SK-N-MC (cell line): Measurements from ENCODE around the gene NDUFA11.

Experiments
- EZH2 ChIP-seq: fragments of 200-600 bp; sonication (generic); IDR thresholded peaks from one replicate; pipeline ENCODE4 v1.6.1; 2017; ENCODE audit warnings: antibody characterized with exemption
- FOXP2 ChIP-seq: optimal IDR thresholded peaks from 2 replicates; pipeline ENCODE3; 2011; ENCODE audit warnings: mild to moderate bottlenecking, moderate library complexity; ENCODE audit not compliant: insufficient read depth; ENCODE audit errors: extremely low read length, control extremely low read depth
- POLR2AphosphoS5 ChIP-seq: IDR thresholded peaks from 2 replicates; pipeline ENCODE4 v1.6.1; 2012; ENCODE audit warnings: mild to moderate bottlenecking, low read depth, low read length, borderline replicate concordance

- TF ChIP-seq EZH2 (no peak), POLR2AphosphoS5 (no peak), FOXP2 (no peak)
Observed at GRCh38 chr19:5936292-5936592, 32.7 kb upstream of the NDUFA11 start.
